SU-DHL-6 (cell line): ENCODE results near the gene TSSC4.

Experiments used
- H2AFZ ChIP-seq: fragments of 200-600 bp; sonication (generic); 2 replicates; pipeline ENCODE4 v1.6.1; 2014; ENCODE audit warnings: low read depth, mild to moderate bottlenecking, moderate library complexity, mixed read lengths, antibody characterized with exemption, low read length; ENCODE audit not compliant: severe bottlenecking
- H3F3A ChIP-seq: fragments of 200-600 bp; shearing (Covaris generic); 2 replicates; pipeline ENCODE4 v1.6.0; 2016; ENCODE audit warnings: antibody characterized with exemption, mild to moderate bottlenecking; ENCODE audit not compliant: insufficient read depth
- H3K27ac ChIP-seq: fragments of 200-600 bp; sonication (generic); 2 replicates; pipeline ENCODE4 v1.5.1; 2016; ENCODE audit warnings: low read depth, mild to moderate bottlenecking, low read length, moderate library complexity, mixed read lengths
- H3K27me3 ChIP-seq: fragments of 200-600 bp; sonication (generic), shearing (Covaris generic); 2 replicates; pipeline ENCODE4 v1.6.0; 2014; ENCODE audit warnings: mild to moderate bottlenecking, low read length
- H3K36me3 ChIP-seq: fragments of 200-600 bp; sonication (generic); 2 replicates; pipeline ENCODE4 v1.6.1; 2014; ENCODE audit warnings: mild to moderate bottlenecking, low read length, mixed read lengths
- H3K4me2 ChIP-seq: fragments of 300-600, 200-600 bp; shearing (Covaris generic), sonication (generic); 2 replicates; pipeline ENCODE4 v1.6.0; 2014; ENCODE audit warnings: low read length, low read depth, mild to moderate bottlenecking; ENCODE audit not compliant: poor library complexity, severe bottlenecking
- H3K4me3 ChIP-seq: fragments of 200-600 bp; sonication (generic); 2 replicates; pipeline ENCODE4 v1.5.1; 2014; ENCODE audit warnings: antibody characterized with exemption, low read length, mild to moderate bottlenecking, mixed read lengths; ENCODE audit not compliant: insufficient read depth, poor library complexity, severe bottlenecking
- H3K79me2 ChIP-seq: fragments of 200-600 bp; sonication (generic); 2 replicates; pipeline ENCODE4 v1.6.1; 2014; ENCODE audit warnings: mild to moderate bottlenecking, low read length, moderate library complexity; ENCODE audit not compliant: insufficient read depth
- H3K9ac ChIP-seq: fragments of 200-600 bp; sonication (generic); 2 replicates; pipeline ENCODE4 v1.7.0; 2014; ENCODE audit warnings: mild to moderate bottlenecking, low read length
- H3K9me2 ChIP-seq: fragments of 200-600 bp; sonication (generic); replicated peaks from 2 replicates; pipeline ENCODE4 v1.6.1; 2014; ENCODE audit warnings: low read length; ENCODE audit not compliant: insufficient read depth
- H3K9me3 ChIP-seq: fragments of 200-600 bp; sonication (generic); 2 replicates; pipeline ENCODE4 v1.6.1; 2014; ENCODE audit warnings: low read length, mixed read lengths; ENCODE audit not compliant: insufficient read depth
- H4K20me1 ChIP-seq: fragments of 200-600 bp; sonication (generic); 2 replicates; pipeline ENCODE4 v1.6.1; 2014; ENCODE audit warnings: low read depth, mild to moderate bottlenecking, antibody characterized with exemption, low read length, moderate library complexity, mixed read lengths
- EZH2phosphoT487 ChIP-seq: fragments of 200-600 bp; sonication (generic), shearing (Covaris generic); conservative IDR thresholded peaks from 2 replicates; pipeline ENCODE4 v1.6.1; 2018; ENCODE audit warnings: mild to moderate bottlenecking, antibody characterized with exemption, low read length, moderate library complexity, mixed read lengths
- TF ChIP-seq, protein P1 (sequence below): fragments of 200-600 bp; sonication (generic); IDR thresholded peaks from one replicate; pipeline ENCODE4 v1.5.1; 2017; ENCODE audit warnings: antibody characterized with exemption, mild to moderate bottlenecking, low read length, moderate library complexity; ENCODE audit not compliant: insufficient read depth, poor library complexity, severe bottlenecking

The TSSC4 gene

GRCh38 chr11:2427721-2428321 is 27.3 kb downstream of the TSSC4 start:
- Histone ChIP-seq H3F3A (no peaks in the 10 kb centered on the region), H3K9me3 (no peaks in the 10 kb centered on the region), H4K20me1 (no peaks in the 10 kb centered on the region), H2AFZ (no peak overlapping the region), H3K27ac (no peak overlapping the region), H3K27me3 (no peaks in the 10 kb centered on the region), H3K36me3 (no peaks in the 10 kb centered on the region), H3K4me3 (no peak overlapping the region), H3K9me2 (no peaks in the 10 kb centered on the region), H3K9ac (no peak overlapping the region), H3K79me2 (no peaks in the 10 kb centered on the region), H3K4me2 (no peak overlapping the region)
- TF ChIP-seq EZH2phosphoT487: no peak
- TF ChIP-seq, protein P1, sequence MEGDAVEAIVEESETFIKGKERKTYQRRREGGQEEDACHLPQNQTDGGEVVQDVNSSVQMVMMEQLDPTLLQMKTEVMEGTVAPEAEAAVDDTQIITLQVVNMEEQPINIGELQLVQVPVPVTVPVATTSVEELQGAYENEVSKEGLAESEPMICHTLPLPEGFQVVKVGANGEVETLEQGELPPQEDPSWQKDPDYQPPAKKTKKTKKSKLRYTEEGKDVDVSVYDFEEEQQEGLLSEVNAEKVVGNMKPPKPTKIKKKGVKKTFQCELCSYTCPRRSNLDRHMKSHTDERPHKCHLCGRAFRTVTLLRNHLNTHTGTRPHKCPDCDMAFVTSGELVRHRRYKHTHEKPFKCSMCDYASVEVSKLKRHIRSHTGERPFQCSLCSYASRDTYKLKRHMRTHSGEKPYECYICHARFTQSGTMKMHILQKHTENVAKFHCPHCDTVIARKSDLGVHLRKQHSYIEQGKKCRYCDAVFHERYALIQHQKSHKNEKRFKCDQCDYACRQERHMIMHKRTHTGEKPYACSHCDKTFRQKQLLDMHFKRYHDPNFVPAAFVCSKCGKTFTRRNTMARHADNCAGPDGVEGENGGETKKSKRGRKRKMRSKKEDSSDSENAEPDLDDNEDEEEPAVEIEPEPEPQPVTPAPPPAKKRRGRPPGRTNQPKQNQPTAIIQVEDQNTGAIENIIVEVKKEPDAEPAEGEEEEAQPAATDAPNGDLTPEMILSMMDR: no peak

DNA sequence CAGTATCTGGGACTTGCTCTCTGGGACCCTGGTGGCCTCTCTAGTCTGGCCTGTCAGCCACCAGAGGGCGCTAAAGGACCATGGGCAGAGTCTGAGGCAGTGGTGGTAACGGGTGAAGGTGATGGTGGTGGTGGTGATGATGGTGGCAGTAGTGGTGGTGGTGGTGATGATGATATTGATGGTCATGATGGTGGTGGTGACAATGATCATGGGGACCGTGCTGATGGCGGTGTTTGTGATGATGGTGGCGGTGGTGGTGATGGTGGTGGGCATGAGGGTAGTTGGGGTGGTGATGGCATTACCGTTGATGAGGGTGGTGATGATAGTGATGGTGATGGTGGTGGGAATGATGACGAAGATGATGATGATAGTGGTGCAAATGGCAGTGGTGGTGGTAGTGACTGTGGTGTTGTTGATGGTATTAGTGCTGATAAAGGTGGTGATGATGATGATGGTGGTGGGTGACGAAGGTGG is 27.8 kb downstream of the TSSC4 start:
- Histone ChIP-seq H3K4me3 (no peak overlapping the region), H3F3A (no peaks in the 10 kb centered on the region), H3K27me3 (no peaks in the 10 kb centered on the region), H3K9me3 (no peaks in the 10 kb centered on the region), H3K36me3 (no peaks in the 10 kb centered on the region), H2AFZ (no peak overlapping the region), H3K79me2 (no peaks in the 10 kb centered on the region), H4K20me1 (no peaks in the 10 kb centered on the region), H3K27ac (no peak overlapping the region), H3K9me2 (no peaks in the 10 kb centered on the region), H3K4me2 (no peak overlapping the region), H3K9ac (no peak overlapping the region)
- TF ChIP-seq, protein P1: peak; percentile 98
- no peak for TF ChIP-seq EZH2phosphoT487

GRCh38 chr11:2431395-2431794 is 30.8 kb downstream of the TSSC4 start:
- H3K79me2 ChIP-seq: no peaks in the 10 kb centered on the region
- no peaks in the 10 kb centered on the region for H3F3A ChIP-seq
- no peak overlapping the region for H3K9ac ChIP-seq
- TF ChIP-seq EZH2phosphoT487: no peak
- H4K20me1 ChIP-seq: no peaks in the 10 kb centered on the region
- H3K27me3 ChIP-seq: no peaks in the 10 kb centered on the region
- H3K9me3 ChIP-seq: no peaks in the 10 kb centered on the region
- H3K4me3 ChIP-seq: no peak overlapping the region
- no peak overlapping the region for H2AFZ ChIP-seq
- H3K9me2 ChIP-seq: no peaks in the 10 kb centered on the region
- H3K27ac ChIP-seq: no peak overlapping the region
- no peaks in the 10 kb centered on the region for H3K36me3 ChIP-seq
- H3K4me2 ChIP-seq: no peak overlapping the region

GRCh38 chr11:2432171-2432621 is 31.6 kb downstream of the TSSC4 start:
- no peaks in the 10 kb centered on the region for H3K79me2 ChIP-seq
- no peak overlapping the region for H3K4me2 ChIP-seq
- H3K9me2 ChIP-seq: no peaks in the 10 kb centered on the region
- no peaks in the 10 kb centered on the region for H4K20me1 ChIP-seq
- H3K4me3 ChIP-seq: no peak overlapping the region
- H2AFZ ChIP-seq: no peak overlapping the region
- H3K9ac ChIP-seq: no peak overlapping the region
- no peaks in the 10 kb centered on the region for H3K9me3 ChIP-seq
- no peak overlapping the region for H3K27ac ChIP-seq
- no peak for TF ChIP-seq EZH2phosphoT487
- TF ChIP-seq, protein P1: no peak
- H3K27me3 ChIP-seq: no peaks in the 10 kb centered on the region
- no peaks in the 10 kb centered on the region for H3F3A ChIP-seq
- H3K36me3 ChIP-seq: no peaks in the 10 kb centered on the region
